GM18520 (cell line): ENCODE measurements around the gene PRR19.

ENCODE experiments used
- ATAC-seq: cut with Tn5 transposase; IDR thresholded peaks from one replicate; pipeline ENCODE4 v1.9.1; 2021; ENCODE audit not compliant: unreplicated experiment

Gene PRR19

GRCh38 chr19:42271045-42271419 lies 30.9 kb upstream of the PRR19 start:
- ATAC-seq = no peak

- no peak for ATAC-seq
Measured at GRCh38 chr19:42271861-42272534, 29.9 kb upstream of the PRR19 start.

- no peak for ATAC-seq
Measured at GRCh38 chr19:42272535-42272897, 29.4 kb upstream of the PRR19 start.

- no peak for ATAC-seq
Measured at GRCh38 chr19:42272989-42273406, 28.9 kb upstream of the PRR19 start.

GRCh38 chr19:42273407-42274064 lies 28.4 kb upstream of the PRR19 start:
- ATAC-seq = no peak

GRCh38 chr19:42274065-42274682 lies 27.8 kb upstream of the PRR19 start:
- ATAC-seq = no peak

GRCh38 chr19:42275103-42275502 lies 26.8 kb upstream of the PRR19 start:
- ATAC-seq = no peak

- no peak for ATAC-seq
Measured at GRCh38 chr19:42275517-42275916, 26.4 kb upstream of the PRR19 start.

GRCh38 chr19:42276284-42276683 lies 25.6 kb upstream of the PRR19 start:
- ATAC-seq = no peak

GRCh38 chr19:42276821-42277220 lies 25.1 kb upstream of the PRR19 start:
- no peak for ATAC-seq

- no peak for ATAC-seq
Measured at GRCh38 chr19:42277821-42278451, 24.0 kb upstream of the PRR19 start.

- ATAC-seq = no peak
Measured at GRCh38 chr19:42278452-42279154, 23.3 kb upstream of the PRR19 start.

GRCh38 chr19:42279155-42279901 lies 22.6 kb upstream of the PRR19 start:
- ATAC-seq = no peak

- ATAC-seq = peak; percentile 22
Measured at GRCh38 chr19:42279902-42280814, 21.8 kb upstream of the PRR19 start.

- no peak for ATAC-seq
Measured at GRCh38 chr19:42280815-42281145, 21.2 kb upstream of the PRR19 start.

- no peak for ATAC-seq
Measured at GRCh38 chr19:42281146-42281826, 20.6 kb upstream of the PRR19 start.

- no peak for ATAC-seq
Measured at GRCh38 chr19:42281827-42282762, 19.8 kb upstream of the PRR19 start.

GRCh38 chr19:42282819-42283187 lies 19.1 kb upstream of the PRR19 start:
- ATAC-seq = no peak
